CD14-positive monocyte (primary cell): ENCODE results near the gene WIPF1. TPM values are rescaled to one million over a fixed set of nuclear protein-coding genes. Genes with fewer than 3 reads are reported as not detected.

ENCODE experiments used
- DNase-seq, 3 donors: peaks; one replicate each; pipeline ENCODE4 v3.0.0-alpha.2; 2011 to 2022
- H2AFZ ChIP-seq: 2 replicates; pipeline ENCODE4 v1.6.0; 2012; ENCODE audit warnings: mild to moderate bottlenecking, low read depth, low read length, inconsistent platforms; ENCODE audit not compliant: insufficient read depth, poor library complexity, severe bottlenecking
- H3K27ac ChIP-seq, 2 donors: 1 replicate in 1 of 2; 2 replicates in 1 of 2; pipeline ENCODE4 v1.5.1; 2012 to 2013; ENCODE audit warnings: low read length in 2 of 2, control low read depth in 1 of 2, inconsistent platforms in 1 of 2, low read depth in 1 of 2, mild to moderate bottlenecking in 1 of 2
- H3K27me3 ChIP-seq, 2 donors: one replicate each; pipeline versions ENCODE4 v1.6.0 to v1.6.1; 2011 to 2013; ENCODE audit warnings: low read length in 2 of 2; ENCODE audit not compliant: control insufficient read depth in 2 of 2, insufficient read depth in 2 of 2
- H3K36me3 ChIP-seq, 2 donors: replicated peaks in 1 of 2; 1 replicate in 1 of 2; 2 replicates in 1 of 2; pipeline versions ENCODE4 v1.5.1 to v1.6.1; 2012 to 2013; ENCODE audit warnings: low read length in 2 of 2, control low read depth in 1 of 2, inconsistent platforms in 1 of 2, mild to moderate bottlenecking in 1 of 2; ENCODE audit not compliant: insufficient read depth in 2 of 2, control insufficient read depth in 1 of 2
- H3K4me1 ChIP-seq, 2 donors: 1 replicate in 1 of 2; 2 replicates in 1 of 2; pipeline versions ENCODE4 v1.5.1 to v1.6.1; 2012 to 2013; ENCODE audit warnings: low read length in 2 of 2, control low read depth in 1 of 2, inconsistent platforms in 1 of 2, mild to moderate bottlenecking in 1 of 2, moderate library complexity in 1 of 2; ENCODE audit not compliant: insufficient read depth in 2 of 2, control insufficient read depth in 1 of 2
- H3K4me2 ChIP-seq: replicated peaks from 2 replicates; pipeline ENCODE3; 2012; ENCODE audit warnings: low read length, moderate library complexity, mild to moderate bottlenecking; ENCODE audit not compliant: poor library complexity, severe bottlenecking; ENCODE audit errors: extremely low read depth
- H3K4me3 ChIP-seq, 3 experiments: fragments of 200-600 bp in 1 of 3; sonication (generic) in 1 of 3; replicated peaks in 1 of 3; 1 replicate in 2 of 3; 2 replicates in 1 of 3; pipeline ENCODE4 v1.5.1; 2011 to 2013; ENCODE audit warnings: low read length in 3 of 3, mild to moderate bottlenecking in 3 of 3, control low read depth in 2 of 3, low read depth in 2 of 3, inconsistent platforms in 1 of 3, moderate library complexity in 1 of 3
- H3K79me2 ChIP-seq: 2 replicates; pipeline ENCODE4 v1.6.0; 2012; ENCODE audit warnings: mild to moderate bottlenecking, control low read depth, inconsistent platforms, low read length, moderate library complexity; ENCODE audit not compliant: insufficient read depth
- H3K9ac ChIP-seq: 2 replicates; pipeline ENCODE4 v1.6.0; 2017; ENCODE audit warnings: low read length, mild to moderate bottlenecking; ENCODE audit not compliant: insufficient read depth, poor library complexity, severe bottlenecking
- H3K9me3 ChIP-seq, 2 donors: replicated peaks in 1 of 2; 1 replicate in 1 of 2; 2 replicates in 1 of 2; pipeline versions ENCODE4 v1.5.1 to v1.6.1; 2012 to 2013; ENCODE audit warnings: low read length in 2 of 2, control low read depth in 1 of 2; ENCODE audit not compliant: control insufficient read depth in 1 of 2, insufficient read depth in 1 of 2
- H4K20me1 ChIP-seq: 2 replicates; pipeline ENCODE4 v1.6.0; 2012; ENCODE audit warnings: mild to moderate bottlenecking, low read length, control low read depth, moderate library complexity; ENCODE audit not compliant: insufficient read depth
- H3K27ac Mint-ChIP-seq, 7 donors: one replicate each; pipeline ENCODE4 v1.8.0; 2020; ENCODE audit warnings: mild to moderate bottlenecking in 7 of 7, mixed read lengths in 7 of 7, moderate library complexity in 6 of 7, inconsistent platforms in 2 of 7
- H3K27me3 Mint-ChIP-seq, 3 donors: one replicate each; pipeline ENCODE4 v1.8.0; 2021 to 2022; ENCODE audit warnings: low read depth in 3 of 3, mild to moderate bottlenecking in 3 of 3, mixed read lengths in 3 of 3, moderate library complexity in 3 of 3, inconsistent platforms in 1 of 3
- H3K36me3 Mint-ChIP-seq, 2 donors: one replicate each; pipeline ENCODE4 v1.8.0; 2020; ENCODE audit warnings: mixed read lengths in 2 of 2, inconsistent platforms in 1 of 2, mild to moderate bottlenecking in 1 of 2
- H3K4me1 Mint-ChIP-seq: one replicate; pipeline ENCODE4 v1.8.0; 2020; ENCODE audit warnings: mild to moderate bottlenecking, mixed read lengths
- H3K4me3 Mint-ChIP-seq, 2 donors: one replicate each; pipeline ENCODE4 v1.8.0; 2020; ENCODE audit warnings: mild to moderate bottlenecking in 2 of 2, mixed read lengths in 2 of 2, moderate library complexity in 1 of 2
- H3K9me3 Mint-ChIP-seq, 7 donors: one replicate each; pipeline ENCODE4 v1.8.0; 2020 to 2022; ENCODE audit warnings: mixed read lengths in 7 of 7, mild to moderate bottlenecking in 6 of 7, moderate library complexity in 6 of 7, inconsistent platforms in 2 of 7
- WGBS: methylation state at CpG from one replicate; pipeline ENCODE4 v1.1.5; 2013; ENCODE audit warnings: missing lambda C conversion rate; ENCODE audit not compliant: insufficient coverage; 5-methylcytosine and 5-hydroxymethylcytosine counted together
- intact Hi-C, 2 donors: fragments of 100-400 bp; cut with micrococcal nuclease; formaldehyde crosslinking; loops; one replicate each; pipeline versions ENCODE4 v1.15.0 to v1.15.1; 2023
- polyA plus RNA-seq, 3 donors: library from polyadenylated mRNA; depleted of rRNA in 1 of 3; unstranded in 2 of 3; stranded (reverse) in 1 of 3; fragments of 300-500 nt in 2 of 3; fragments of >200 nt in 1 of 3; fragmentation: Illumina TruSeq in 2 of 3; gene quantifications; 1 replicate in 2 of 3; 2 replicates in 1 of 3; pipeline ENCODE4 v1.2.3, GENCODE V29; 2012 to 2021
- TF ChIP-seq, protein P1 (sequence below): fragments of 200-600 bp; IDR thresholded peaks from one replicate; pipeline ENCODE4 v1.8.0; 2022; ENCODE audit warnings: antibody characterized with exemption, mild to moderate bottlenecking

The WIPF1 gene
- polyA plus RNA-seq, 3 donors = 43.9 to 126 (median 74.3) TPM

DNA sequence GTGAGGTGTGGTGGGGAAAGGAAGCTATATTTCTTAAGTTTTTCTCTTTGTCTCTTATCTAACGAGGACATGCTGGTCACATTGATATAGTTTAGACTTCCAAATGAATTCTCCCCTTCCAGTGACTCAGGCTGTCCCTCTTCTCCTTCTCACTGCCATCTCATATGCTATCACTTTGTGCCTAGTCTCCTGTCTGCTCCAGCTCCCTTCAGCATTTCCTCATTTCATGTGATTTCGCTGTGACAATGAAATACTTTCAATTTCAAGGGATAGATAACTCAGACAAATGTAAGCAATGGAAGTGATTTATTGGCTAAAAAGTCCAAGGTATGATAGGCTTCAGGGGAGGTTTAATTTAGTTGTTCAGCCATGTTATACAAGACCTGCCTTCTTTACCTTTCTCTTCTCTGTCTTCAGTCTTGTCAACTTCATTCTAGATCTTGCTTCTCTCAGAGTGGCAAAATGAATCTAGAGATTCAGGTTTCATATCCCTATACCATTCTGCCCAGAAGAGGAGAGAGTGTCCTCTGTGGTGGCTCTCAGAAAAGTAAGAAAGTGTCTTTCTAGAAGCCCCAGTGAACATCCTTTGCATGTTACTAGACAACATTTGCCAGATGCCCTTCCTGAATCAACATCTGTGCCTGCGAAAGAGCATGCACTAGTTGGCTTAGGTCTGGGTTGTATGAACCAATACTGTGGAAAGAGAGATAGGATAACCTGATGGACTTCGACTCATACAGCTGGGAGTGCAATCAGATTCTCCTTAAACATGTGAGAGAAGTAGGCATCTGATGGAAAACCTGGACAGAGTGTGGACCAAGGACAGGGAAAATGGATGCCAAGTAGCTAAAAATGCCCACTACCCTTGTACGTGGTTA lies 80.9 kb downstream of the WIPF1 start:
- Histone ChIP-seq H4K20me1 (no peaks in the 10 kb centered on the region), H3K27me3 (no peaks in the 10 kb centered on the region), H3K79me2 (no peaks in the 10 kb centered on the region), H3K9ac (no peak overlapping the region), H3K4me3 (peak overlapping the region; percentile 7 to 56 (median 11)), H2AFZ (peak overlapping the region; percentile 62), H3K9me3 (peaks cover 2 to 5% of the 10 kb centered on the region in 2 donors), H3K4me1 (peaks cover 10 to 13% of the 10 kb centered on the region in 2 donors), H3K36me3 (no peaks in the 10 kb centered on the region), H3K27ac (peak overlapping the region in 1 of 2 donors; percentile 51), H3K4me2 (peak overlapping the region; percentile 64)
- peak in 2 of 3 donors; percentile 25 to 39 for DNase-seq
- H3K27ac Mint-ChIP-seq = peak overlapping the region; percentile 7 to 84 (median 68)
- peaks cover 2 to 8% (median 6%) of the 10 kb centered on the region in 7 donors for H3K9me3 Mint-ChIP-seq
- 100% methylated on average over 1 of the region's 5 CpGs for WGBS
- peaks cover 29% of the 10 kb centered on the region for H3K4me1 Mint-ChIP-seq
- peaks cover 6 to 13% (median 12%) of the 10 kb centered on the region in 3 donors for H3K27me3 Mint-ChIP-seq
- H3K36me3 Mint-ChIP-seq = no peaks in the 10 kb centered on the region
- TF ChIP-seq, protein P1, sequence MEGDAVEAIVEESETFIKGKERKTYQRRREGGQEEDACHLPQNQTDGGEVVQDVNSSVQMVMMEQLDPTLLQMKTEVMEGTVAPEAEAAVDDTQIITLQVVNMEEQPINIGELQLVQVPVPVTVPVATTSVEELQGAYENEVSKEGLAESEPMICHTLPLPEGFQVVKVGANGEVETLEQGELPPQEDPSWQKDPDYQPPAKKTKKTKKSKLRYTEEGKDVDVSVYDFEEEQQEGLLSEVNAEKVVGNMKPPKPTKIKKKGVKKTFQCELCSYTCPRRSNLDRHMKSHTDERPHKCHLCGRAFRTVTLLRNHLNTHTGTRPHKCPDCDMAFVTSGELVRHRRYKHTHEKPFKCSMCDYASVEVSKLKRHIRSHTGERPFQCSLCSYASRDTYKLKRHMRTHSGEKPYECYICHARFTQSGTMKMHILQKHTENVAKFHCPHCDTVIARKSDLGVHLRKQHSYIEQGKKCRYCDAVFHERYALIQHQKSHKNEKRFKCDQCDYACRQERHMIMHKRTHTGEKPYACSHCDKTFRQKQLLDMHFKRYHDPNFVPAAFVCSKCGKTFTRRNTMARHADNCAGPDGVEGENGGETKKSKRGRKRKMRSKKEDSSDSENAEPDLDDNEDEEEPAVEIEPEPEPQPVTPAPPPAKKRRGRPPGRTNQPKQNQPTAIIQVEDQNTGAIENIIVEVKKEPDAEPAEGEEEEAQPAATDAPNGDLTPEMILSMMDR = no peak
- peak overlapping the region; percentile 50 to 85 for H3K4me3 Mint-ChIP-seq
- intact Hi-C loops = no loop called here

DNA sequence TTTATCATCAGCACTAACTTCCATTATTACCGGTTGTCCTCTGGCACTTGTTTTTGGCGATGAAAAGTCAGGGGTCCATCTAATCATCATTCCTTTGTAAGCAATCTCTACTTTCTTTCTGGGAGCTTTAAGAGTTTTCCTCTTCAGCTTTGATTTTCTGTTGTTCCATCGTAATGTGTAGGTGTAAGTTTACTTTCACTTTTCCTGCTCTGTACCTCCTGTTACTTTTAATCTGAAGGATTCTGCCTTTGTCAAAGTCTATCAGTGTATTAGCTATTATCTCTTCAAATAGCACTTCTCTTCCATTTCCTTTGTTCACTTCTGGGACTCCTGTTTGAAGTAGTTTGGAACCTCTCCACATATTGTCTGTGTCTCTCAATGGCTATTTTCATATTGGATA lies 85.3 kb downstream of the WIPF1 start:
- H3K36me3 Mint-ChIP-seq = no peaks in the 10 kb centered on the region
- no peak overlapping the region for H3K4me3 ChIP-seq
- peaks cover 8 to 13% of the 10 kb centered on the region in 2 donors for H3K4me1 ChIP-seq
- H3K9ac ChIP-seq = no peak overlapping the region
- H3K9me3 Mint-ChIP-seq = peaks cover 29 to 47% (median 44%) of the 10 kb centered on the region in 7 donors
- H3K36me3 ChIP-seq = no peaks in the 10 kb centered on the region
- peaks cover 0 to 3% (median 0%) of the 10 kb centered on the region in 3 donors for H3K27me3 Mint-ChIP-seq
- no peaks in the 10 kb centered on the region for H3K79me2 ChIP-seq
- TF ChIP-seq, protein P1 = no peak
- H3K9me3 ChIP-seq = peaks cover 33 to 39% of the 10 kb centered on the region in 2 donors
- peak overlapping the region; percentile 3 for H2AFZ ChIP-seq
- H3K27ac Mint-ChIP-seq = no peak overlapping the region
- no peaks in the 10 kb centered on the region for H4K20me1 ChIP-seq
- H3K27me3 ChIP-seq = no peaks in the 10 kb centered on the region
- no peak overlapping the region for H3K4me2 ChIP-seq
- no peak overlapping the region for H3K27ac ChIP-seq
- intact Hi-C loops = no loop called here
- DNase-seq = no peak
- H3K4me1 Mint-ChIP-seq = peaks cover 13% of the 10 kb centered on the region
- H3K4me3 Mint-ChIP-seq = no peak overlapping the region
- no CpG with 5 or more reads among the region's 3 CpGs for WGBS
